HepG2 (cell line): ENCODE results near the gene C1orf50. TPM values are rescaled to one million over a fixed set of nuclear protein-coding genes. Genes with fewer than 3 reads are reported as not detected.

ENCODE experiments used
- CBX2 ChIP-seq, 2 experiments: fragments of 200-600 bp in 1 of 2; sonication (generic); formaldehyde crosslinking in 1 of 2; IDR thresholded peaks; 2 replicates each; pipeline versions ENCODE4 v1.7.0 to v1.8.1; 2018 to 2022; ENCODE audit warnings: low read depth in 2 of 2, low read length in 1 of 2, mild to moderate bottlenecking in 1 of 2, missing genetic modification reagents in 1 of 2
- CCAR2 ChIP-seq: fragments of 200-400 bp; formaldehyde crosslinking; optimal IDR thresholded peaks from 2 replicates; pipeline ENCODE3; 2018; ENCODE audit warnings: low read depth, mild to moderate bottlenecking, low read length, moderate library complexity
- GFI1 ChIP-seq: sonication (generic); formaldehyde crosslinking; IDR thresholded peaks from 2 replicates; pipeline ENCODE4 v1.5.0; 2020; ENCODE audit warnings: missing genetic modification reagents, mild to moderate bottlenecking, borderline replicate concordance
- HIVEP1 ChIP-seq: sonication (generic); formaldehyde crosslinking; IDR thresholded peaks from 2 replicates; pipeline ENCODE4 v1.4.0; 2020; ENCODE audit warnings: mild to moderate bottlenecking, missing genetic modification reagents
- MAZ ChIP-seq, 2 experiments: sonication (generic) in 1 of 2; formaldehyde crosslinking in 1 of 2; IDR thresholded peaks; 2 replicates each; pipeline versions ENCODE4 v1.5.0 to v1.6.1; 2012 to 2020; ENCODE audit warnings: low read depth in 2 of 2, mild to moderate bottlenecking in 2 of 2, borderline replicate concordance in 1 of 2, improper control_type of control experiment in 1 of 2, low read length in 1 of 2, missing genetic modification reagents in 1 of 2, moderate library complexity in 1 of 2
- polyA plus RNA-seq, 8 experiments: library from polyadenylated mRNA; depleted of rRNA in 3 of 8; stranded (reverse) in 7 of 8; unstranded in 1 of 8; fragments of >200 nt; fragmentation: Illumina TruSeq in 4 of 8; extraction: Trizol in 4 of 8; gene quantifications; 2 replicates each; pipeline versions ENCODE4 v1.2.1 to v1.2.3, GENCODE V29; 2011 to 2016; ENCODE audit warnings: low read depth in 4 of 8, missing spikeins in 1 of 8, mixed read lengths in 1 of 8; ENCODE audit not compliant: insufficient read depth in 1 of 8
- total RNA-seq, 5 experiments: library from RNA; depleted of rRNA; stranded (reverse); fragments of >200 nt; fragmentation: Illumina TruSeq; extraction: Trizol; gene quantifications; 2 replicates each; pipeline ENCODE4 v1.2.3, GENCODE V29; 2016; ENCODE audit warnings: low read depth in 1 of 5
- TF ChIP-seq, protein P1 (sequence below): sonication (generic); formaldehyde crosslinking; IDR thresholded peaks from 2 replicates; pipeline ENCODE4 v1.4.0; 2020; ENCODE audit warnings: mild to moderate bottlenecking, missing genetic modification reagents
- TF ChIP-seq, protein P2 (sequence below): IDR thresholded peaks from 2 replicates; pipeline ENCODE4 v1.6.1; 2016; ENCODE audit warnings: missing compliant biosample characterization, missing genetic modification reagents, borderline replicate concordance
- TF ChIP-seq, protein P3 (sequence below): sonication (generic); formaldehyde crosslinking; IDR thresholded peaks from 2 replicates; pipeline ENCODE4 v1.4.0; 2020; ENCODE audit warnings: mild to moderate bottlenecking, missing genetic modification reagents
- TF ChIP-seq, protein P4 (sequence below): IDR thresholded peaks from 2 replicates; pipeline ENCODE4 v1.6.1; 2012; ENCODE audit warnings: low read depth, low read length, improper control_type of control experiment

C1orf50 gene
- total and polyA plus RNA-seq, 2 of the 13 experiments (the other 11 are each of a cell fraction or from before 2014, with no cell fraction given) = 4.3 to 4.8 TPM

DNA sequence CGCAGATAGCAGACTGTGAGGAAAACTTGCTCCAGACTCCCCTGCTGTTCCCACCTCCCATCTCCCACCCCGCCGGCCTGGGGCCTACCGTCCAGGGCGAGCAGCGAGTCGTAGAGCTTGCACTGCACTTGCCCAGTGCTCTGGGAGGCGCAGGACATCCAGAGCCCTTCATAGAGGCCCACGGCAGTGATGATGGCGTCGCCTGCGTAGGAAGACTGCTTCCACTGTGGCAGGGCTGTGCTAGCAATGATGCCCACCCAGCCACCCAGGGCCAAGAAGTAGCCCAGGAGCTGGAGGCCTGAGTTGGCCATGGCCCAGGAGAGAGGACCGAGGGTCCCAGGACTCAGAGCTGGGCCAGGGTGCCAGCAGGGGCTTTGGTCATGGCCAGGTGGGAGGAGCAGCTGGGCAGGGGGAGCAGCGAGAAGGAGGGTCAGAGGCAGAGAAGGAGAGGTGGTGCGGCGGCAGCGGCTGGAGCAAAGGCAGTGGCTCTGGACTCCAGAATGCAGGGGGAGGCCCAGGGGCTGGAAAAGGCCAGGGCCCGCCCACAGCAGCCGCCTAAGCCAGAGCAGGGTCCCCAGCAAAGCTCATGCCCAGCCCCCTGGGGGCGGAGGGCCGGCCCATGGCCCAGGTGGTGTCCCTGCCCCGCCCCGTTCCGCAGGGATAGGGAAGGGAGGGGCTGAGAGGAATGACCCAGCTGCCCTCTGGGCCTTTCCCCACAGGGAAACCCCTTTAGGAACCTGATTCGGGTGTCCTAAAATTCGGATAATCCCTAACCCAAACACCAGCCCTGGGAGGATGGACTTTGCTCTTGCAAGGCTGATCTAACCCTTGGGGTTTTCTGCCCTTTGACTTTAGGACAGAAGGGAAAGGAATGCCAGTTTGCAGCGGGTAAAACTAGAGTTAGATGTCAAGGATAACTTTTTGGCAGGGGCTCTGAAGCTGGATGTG is 27.0 kb upstream of the C1orf50 start, which contains the start of gene CLDN19 (continued):
- TF ChIP-seq MAZ (IDR thresholded peaks at IDR 0.05; ENCODE audit: borderline replicate concordance, low read depth, low read length) (0 out of 2 replicates have a peak, but pooled peaks have one; percentile 65), MAZ (CRISPR knock-in tag; IDR thresholded peaks at IDR 0.05; ENCODE audit: low read depth) (no peak), CCAR2 (no peak), GFI1 (CRISPR knock-in tag) (peak; percentile 31; the same call in 1 of the 2 replicates), CBX2 (IDR thresholded peaks at IDR 0.05; ENCODE audit: low read depth, low read length) (no peak), CBX2 (CRISPR knock-in tag; IDR thresholded peaks at IDR 0.05; ENCODE audit: low read depth) (no peak), HIVEP1 (CRISPR knock-in tag) (peak; percentile 96)
- TF ChIP-seq, protein P1, sequence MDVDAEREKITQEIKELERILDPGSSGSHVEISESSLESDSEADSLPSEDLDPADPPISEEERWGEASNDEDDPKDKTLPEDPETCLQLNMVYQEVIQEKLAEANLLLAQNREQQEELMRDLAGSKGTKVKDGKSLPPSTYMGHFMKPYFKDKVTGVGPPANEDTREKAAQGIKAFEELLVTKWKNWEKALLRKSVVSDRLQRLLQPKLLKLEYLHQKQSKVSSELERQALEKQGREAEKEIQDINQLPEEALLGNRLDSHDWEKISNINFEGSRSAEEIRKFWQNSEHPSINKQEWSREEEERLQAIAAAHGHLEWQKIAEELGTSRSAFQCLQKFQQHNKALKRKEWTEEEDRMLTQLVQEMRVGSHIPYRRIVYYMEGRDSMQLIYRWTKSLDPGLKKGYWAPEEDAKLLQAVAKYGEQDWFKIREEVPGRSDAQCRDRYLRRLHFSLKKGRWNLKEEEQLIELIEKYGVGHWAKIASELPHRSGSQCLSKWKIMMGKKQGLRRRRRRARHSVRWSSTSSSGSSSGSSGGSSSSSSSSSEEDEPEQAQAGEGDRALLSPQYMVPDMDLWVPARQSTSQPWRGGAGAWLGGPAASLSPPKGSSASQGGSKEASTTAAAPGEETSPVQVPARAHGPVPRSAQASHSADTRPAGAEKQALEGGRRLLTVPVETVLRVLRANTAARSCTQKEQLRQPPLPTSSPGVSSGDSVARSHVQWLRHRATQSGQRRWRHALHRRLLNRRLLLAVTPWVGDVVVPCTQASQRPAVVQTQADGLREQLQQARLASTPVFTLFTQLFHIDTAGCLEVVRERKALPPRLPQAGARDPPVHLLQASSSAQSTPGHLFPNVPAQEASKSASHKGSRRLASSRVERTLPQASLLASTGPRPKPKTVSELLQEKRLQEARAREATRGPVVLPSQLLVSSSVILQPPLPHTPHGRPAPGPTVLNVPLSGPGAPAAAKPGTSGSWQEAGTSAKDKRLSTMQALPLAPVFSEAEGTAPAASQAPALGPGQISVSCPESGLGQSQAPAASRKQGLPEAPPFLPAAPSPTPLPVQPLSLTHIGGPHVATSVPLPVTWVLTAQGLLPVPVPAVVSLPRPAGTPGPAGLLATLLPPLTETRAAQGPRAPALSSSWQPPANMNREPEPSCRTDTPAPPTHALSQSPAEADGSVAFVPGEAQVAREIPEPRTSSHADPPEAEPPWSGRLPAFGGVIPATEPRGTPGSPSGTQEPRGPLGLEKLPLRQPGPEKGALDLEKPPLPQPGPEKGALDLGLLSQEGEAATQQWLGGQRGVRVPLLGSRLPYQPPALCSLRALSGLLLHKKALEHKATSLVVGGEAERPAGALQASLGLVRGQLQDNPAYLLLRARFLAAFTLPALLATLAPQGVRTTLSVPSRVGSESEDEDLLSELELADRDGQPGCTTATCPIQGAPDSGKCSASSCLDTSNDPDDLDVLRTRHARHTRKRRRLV (CRISPR knock-in tag) = no peak
- TF ChIP-seq, protein P2, sequence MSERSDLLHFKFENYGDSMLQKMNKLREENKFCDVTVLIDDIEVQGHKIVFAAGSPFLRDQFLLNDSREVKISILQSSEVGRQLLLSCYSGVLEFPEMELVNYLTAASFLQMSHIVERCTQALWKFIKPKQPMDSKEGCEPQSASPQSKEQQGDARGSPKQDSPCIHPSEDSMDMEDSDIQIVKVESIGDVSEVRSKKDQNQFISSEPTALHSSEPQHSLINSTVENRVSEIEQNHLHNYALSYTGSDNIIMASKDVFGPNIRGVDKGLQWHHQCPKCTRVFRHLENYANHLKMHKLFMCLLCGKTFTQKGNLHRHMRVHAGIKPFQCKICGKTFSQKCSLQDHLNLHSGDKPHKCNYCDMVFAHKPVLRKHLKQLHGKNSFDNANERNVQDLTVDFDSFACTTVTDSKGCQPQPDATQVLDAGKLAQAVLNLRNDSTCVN (CRISPR knock-in tag) = no peak; the same call in 1 of the 2 replicates
- TF ChIP-seq, protein P3, sequence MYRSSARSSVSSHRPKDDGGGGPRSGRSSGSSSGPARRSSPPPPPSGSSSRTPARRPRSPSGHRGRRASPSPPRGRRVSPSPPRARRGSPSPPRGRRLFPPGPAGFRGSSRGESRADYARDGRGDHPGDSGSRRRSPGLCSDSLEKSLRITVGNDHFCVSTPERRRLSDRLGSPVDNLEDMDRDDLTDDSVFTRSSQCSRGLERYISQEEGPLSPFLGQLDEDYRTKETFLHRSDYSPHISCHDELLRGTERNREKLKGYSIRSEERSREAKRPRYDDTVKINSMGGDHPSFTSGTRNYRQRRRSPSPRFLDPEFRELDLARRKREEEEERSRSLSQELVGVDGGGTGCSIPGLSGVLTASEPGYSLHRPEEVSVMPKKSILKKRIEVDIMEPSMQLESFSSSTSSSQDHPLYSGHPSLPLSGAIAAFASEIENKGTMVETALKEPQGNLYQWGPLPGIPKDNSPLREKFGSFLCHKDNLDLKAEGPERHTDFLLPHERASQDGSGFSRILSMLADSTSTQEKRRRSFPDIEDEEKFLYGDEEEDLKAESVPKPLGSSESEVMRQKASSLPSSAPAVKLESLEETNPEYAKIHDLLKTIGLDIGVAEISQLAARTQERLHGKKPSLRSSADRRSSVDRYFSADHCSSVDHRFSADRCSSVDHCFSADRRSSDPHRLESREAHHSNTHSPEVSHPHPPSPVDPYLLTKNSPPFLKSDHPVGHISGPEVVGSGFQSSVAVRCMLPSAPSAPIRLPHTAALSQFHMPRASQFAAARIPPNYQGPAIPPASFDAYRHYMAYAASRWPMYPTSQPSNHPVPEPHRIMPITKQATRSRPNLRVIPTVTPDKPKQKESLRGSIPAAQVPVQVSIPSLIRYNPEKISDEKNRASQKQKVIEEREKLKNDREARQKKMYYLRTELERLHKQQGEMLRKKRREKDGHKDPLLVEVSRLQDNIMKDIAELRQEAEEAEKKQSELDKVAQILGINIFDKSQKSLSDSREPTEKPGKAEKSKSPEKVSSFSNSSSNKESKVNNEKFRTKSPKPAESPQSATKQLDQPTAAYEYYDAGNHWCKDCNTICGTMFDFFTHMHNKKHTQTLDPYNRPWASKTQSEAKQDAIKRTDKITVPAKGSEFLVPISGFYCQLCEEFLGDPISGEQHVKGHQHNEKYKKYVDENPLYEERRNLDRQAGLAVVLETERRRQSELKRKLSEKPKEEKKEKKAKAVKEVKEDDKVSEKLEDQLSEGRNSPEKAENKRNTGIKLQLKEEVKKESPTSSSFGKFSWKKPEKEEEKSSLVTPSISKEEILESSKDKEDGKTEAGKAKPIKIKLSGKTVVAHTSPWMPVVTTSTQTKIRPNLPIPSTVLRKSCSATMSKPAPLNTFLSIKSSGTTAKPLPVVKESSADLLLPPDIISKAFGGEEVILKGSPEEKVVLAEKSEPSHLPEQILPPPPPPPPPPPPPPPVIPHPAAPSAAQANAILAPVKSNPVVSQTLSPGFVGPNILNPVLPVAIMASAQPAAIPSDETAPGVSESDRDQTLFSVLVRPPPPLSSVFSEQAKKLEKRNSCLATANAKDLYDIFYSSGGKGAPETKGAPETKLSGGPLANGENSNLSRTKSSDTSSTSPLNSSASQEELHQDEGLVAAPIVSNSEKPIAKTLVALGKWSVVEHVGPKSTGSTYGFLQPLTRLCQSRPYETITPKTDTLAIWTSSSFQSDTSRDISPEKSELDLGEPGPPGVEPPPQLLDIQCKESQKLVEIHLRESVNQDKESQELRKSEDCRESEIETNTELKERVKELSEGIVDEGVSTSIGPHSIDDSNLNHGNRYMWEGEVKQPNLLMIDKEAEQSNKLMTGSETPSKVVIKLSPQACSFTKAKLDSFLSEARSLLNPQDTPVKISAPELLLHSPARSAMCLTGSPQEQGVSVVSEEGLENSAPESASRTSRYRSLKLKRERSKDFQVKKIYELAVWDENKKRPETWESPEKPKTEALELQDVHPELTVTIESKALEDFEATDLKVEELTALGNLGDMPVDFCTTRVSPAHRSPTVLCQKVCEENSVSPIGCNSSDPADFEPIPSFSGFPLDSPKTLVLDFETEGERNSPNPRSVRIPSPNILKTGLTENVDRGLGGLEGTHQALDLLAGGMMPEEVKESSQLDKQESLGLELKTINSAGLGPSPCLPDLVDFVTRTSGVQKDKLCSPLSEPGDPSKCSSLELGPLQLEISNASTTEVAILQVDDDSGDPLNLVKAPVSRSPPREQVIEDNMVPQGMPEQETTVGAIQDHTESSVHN (CRISPR knock-in tag) = no peak
- TF ChIP-seq, protein P4, sequence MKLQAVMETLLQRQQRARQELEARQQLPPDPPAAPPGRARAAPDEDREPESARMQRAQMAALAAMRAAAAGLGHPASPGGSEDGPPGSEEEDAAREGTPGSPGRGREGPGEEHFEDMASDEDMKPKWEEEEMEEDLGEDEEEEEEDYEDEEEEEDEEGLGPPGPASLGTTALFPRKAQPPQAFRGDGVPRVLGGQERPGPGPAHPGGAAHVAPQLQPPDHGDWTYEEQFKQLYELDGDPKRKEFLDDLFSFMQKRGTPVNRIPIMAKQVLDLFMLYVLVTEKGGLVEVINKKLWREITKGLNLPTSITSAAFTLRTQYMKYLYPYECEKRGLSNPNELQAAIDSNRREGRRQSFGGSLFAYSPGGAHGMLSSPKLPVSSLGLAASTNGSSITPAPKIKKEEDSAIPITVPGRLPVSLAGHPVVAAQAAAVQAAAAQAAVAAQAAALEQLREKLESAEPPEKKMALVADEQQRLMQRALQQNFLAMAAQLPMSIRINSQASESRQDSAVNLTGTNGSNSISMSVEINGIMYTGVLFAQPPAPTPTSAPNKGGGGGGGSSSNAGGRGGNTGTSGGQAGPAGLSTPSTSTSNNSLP = no peak
